Endothelial cell of umbilical vein (primary cell): ENCODE data around the gene ZBTB21. TPM values are rescaled to one million over a fixed set of nuclear protein-coding genes. Genes with fewer than 3 reads are reported as not detected.

Source experiments
- BruUV-seq: library from RNA; stranded (reverse); fragments of 400-500 nt; replicated peaks from 2 replicates; lab custom pipeline; 2021; lab: Mats Ljungman, UMichigan
- CTCF ChIA-PET: fragments of 300-600, 350-600 bp; sonication (Branson Sonifier 250); formaldehyde crosslinking; loops from one replicate; lab custom pipeline; 2021; ENCODE audit warnings: antibody characterized with exemption, inconsistent platforms; lab: Charles Lee
- POLR2A ChIA-PET: fragments of 300-600, 350-600 bp; sonication (Branson Sonifier 250); formaldehyde crosslinking; loops from one replicate; lab custom pipeline; 2021; ENCODE audit warnings: antibody characterized with exemption, inconsistent platforms; lab: Charles Lee
- DNase-seq: peaks from one replicate; pipeline ENCODE4 v3.0.0-alpha.2; 2011; ENCODE audit warnings: low read depth, low spot score
- FAIRE-seq: peaks from 2 replicates; lab custom pipeline; 2011; peaks lifted over from hg19 to GRCh38; lab: Jason Lieb, UNC
- H2AFZ ChIP-seq: 2 replicates; pipeline ENCODE4 v1.6.0; 2012; ENCODE audit warnings: low read depth, low read length, control low read depth, inconsistent platforms
- H3K27ac ChIP-seq: 2 replicates; pipeline ENCODE4 v1.5.1; 2011; ENCODE audit warnings: low read depth, mild to moderate bottlenecking, control low read depth, low read length, moderate library complexity; ENCODE audit not compliant: insufficient read depth
- H3K27me3 ChIP-seq, 2 experiments: 2 replicates each; pipeline versions ENCODE4 v1.6.0 to v1.6.1; 2011; ENCODE audit warnings: low read length in 2 of 2, mixed read lengths in 1 of 2; ENCODE audit not compliant: control insufficient read depth in 2 of 2, insufficient read depth in 2 of 2
- H3K36me3 ChIP-seq, 2 experiments: 2 replicates in 1 of 2; 3 replicates in 1 of 2; pipeline ENCODE4 v1.5.1; 2011; ENCODE audit warnings: low read length in 2 of 2, mild to moderate bottlenecking in 1 of 2, moderate library complexity in 1 of 2; ENCODE audit not compliant: control insufficient read depth in 2 of 2, insufficient read depth in 2 of 2; ENCODE audit errors: extremely low read depth in 1 of 2
- H3K4me1 ChIP-seq: 3 replicates; pipeline ENCODE4 v1.5.1; 2011; ENCODE audit warnings: mild to moderate bottlenecking, low read length; ENCODE audit not compliant: control insufficient read depth, insufficient read depth; ENCODE audit errors: extremely low read depth
- H3K4me2 ChIP-seq: 2 replicates; pipeline ENCODE4 v1.6.1; 2011; ENCODE audit warnings: low read length, control low read depth, mixed read lengths; ENCODE audit not compliant: insufficient read depth
- H3K4me3 ChIP-seq, 3 experiments: fragments of 200-600 bp in 1 of 3; sonication (generic), shearing (Covaris generic) in 1 of 3; replicated peaks in 1 of 3; 2 replicates each; pipeline ENCODE4 v1.5.1; 2011 to 2016; ENCODE audit warnings: control low read depth in 3 of 3, low read length in 3 of 3, mild to moderate bottlenecking in 2 of 3, inconsistent platforms in 1 of 3, low read depth in 1 of 3, moderate library complexity in 1 of 3; ENCODE audit not compliant: insufficient read depth in 1 of 3
- H3K79me2 ChIP-seq: 2 replicates; pipeline ENCODE4 v1.6.0; 2012; ENCODE audit warnings: low read length, inconsistent platforms; ENCODE audit not compliant: control insufficient read depth, insufficient read depth
- H3K9ac ChIP-seq: replicated peaks from 2 replicates; pipeline ENCODE3; 2011; ENCODE audit warnings: low read length, control low read depth; ENCODE audit not compliant: insufficient read depth; ENCODE audit errors: extremely low read depth
- H3K9me1 ChIP-seq: replicated peaks from 3 replicates; pipeline ENCODE4 v1.6.0; 2011; ENCODE audit warnings: mild to moderate bottlenecking, low read length; ENCODE audit not compliant: control insufficient read depth, insufficient read depth; ENCODE audit errors: extremely low read depth
- H3K9me3 ChIP-seq: replicated peaks from 2 replicates; pipeline ENCODE4 v1.5.1; 2012; ENCODE audit warnings: low read length, inconsistent platforms; ENCODE audit not compliant: control insufficient read depth, insufficient read depth
- H4K20me1 ChIP-seq: replicated peaks from 2 replicates; pipeline ENCODE3; 2011; ENCODE audit warnings: mild to moderate bottlenecking, low read length; ENCODE audit not compliant: control insufficient read depth, insufficient read depth; ENCODE audit errors: extremely low read depth
- CTCF ChIP-seq, 2 donors: IDR thresholded peaks; 1 replicate in 1 of 2; 2 replicates in 1 of 2; pipeline ENCODE4 v1.5.1; 2011; ENCODE audit warnings: low read length in 2 of 2, mild to moderate bottlenecking in 2 of 2, moderate library complexity in 2 of 2, control low read depth in 1 of 2, inconsistent platforms in 1 of 2, low read depth in 1 of 2; ENCODE audit not compliant: insufficient read depth in 1 of 2; ENCODE audit errors: extremely low read depth in 1 of 2
- EZH2 ChIP-seq: IDR thresholded peaks from 2 replicates; pipeline ENCODE4 v1.6.1; 2012; ENCODE audit warnings: borderline replicate concordance, low read depth, mild to moderate bottlenecking, moderate library complexity, low read length, inconsistent platforms; ENCODE audit not compliant: severe bottlenecking
- FOS ChIP-seq: IDR thresholded peaks from 2 replicates; pipeline ENCODE4 v1.6.1; 2011; ENCODE audit warnings: mild to moderate bottlenecking, low read length, moderate library complexity, borderline replicate concordance; ENCODE audit not compliant: insufficient read depth
- GATA2 ChIP-seq: IDR thresholded peaks from 2 replicates; pipeline ENCODE4 v1.7.0; 2011; ENCODE audit warnings: low read depth, mild to moderate bottlenecking, moderate library complexity, mixed read lengths, low read length; ENCODE audit not compliant: insufficient read length, insufficient read depth
- JUN ChIP-seq: IDR thresholded peaks from 2 replicates; pipeline ENCODE4 v1.6.1; 2011; ENCODE audit warnings: borderline replicate concordance, low read depth; ENCODE audit not compliant: insufficient read length, insufficient read depth
- MAX ChIP-seq: IDR thresholded peaks from 2 replicates; pipeline ENCODE4 v1.6.1; 2011; ENCODE audit not compliant: insufficient read depth, insufficient read length
- MYC ChIP-seq: IDR thresholded peaks from one replicate; pipeline ENCODE4 v1.6.1; 2011; ENCODE audit warnings: mild to moderate bottlenecking, low read depth, low read length
- POLR2A ChIP-seq: IDR thresholded peaks from 2 replicates; pipeline ENCODE4 v1.6.1; 2012; ENCODE audit warnings: low read depth, mild to moderate bottlenecking, control low read depth, low read length
- POLR2AphosphoS5 ChIP-seq: IDR thresholded peaks from 2 replicates; pipeline ENCODE4 v1.6.1; 2012; ENCODE audit warnings: low read depth, mild to moderate bottlenecking, control low read depth, low read length, moderate library complexity; ENCODE audit not compliant: insufficient read depth
- dilution Hi-C: fragments of 300-500 bp; cut with MboI; formaldehyde crosslinking; loops from one replicate; pipeline ENCODE4 v1.15.0; 2019; ENCODE audit warnings: low sequenced_read_pairs; ENCODE audit not compliant: extremely low pct_ligation_motif_present
- intact Hi-C: fragments of 100-400 bp; cut with micrococcal nuclease; formaldehyde crosslinking; loops from one replicate; pipeline ENCODE4 v1.10.0; 2022
- polyA plus RNA-seq, 4 experiments: library from polyadenylated mRNA; depleted of rRNA in 3 of 4; stranded (reverse) in 3 of 4; unstranded in 1 of 4; fragments of >200 nt; gene quantifications; 2 replicates each; pipeline versions ENCODE4 v1.2.1 to v1.2.3, GENCODE V29; 2011 to 2012; ENCODE audit warnings: missing spikeins in 1 of 4
- total RNA-seq: library from RNA; stranded (reverse); gene quantifications from 2 replicates; pipeline ENCODE4 v1.2.3, GENCODE V29; 2021

Gene ZBTB21
- total and polyA plus RNA-seq, 2 donors (not counting 3 experiments of a cell fraction or from before 2014, with no cell fraction given), result 2.8 to 12.4 TPM

- no TSS peak for BruUV-seq
- dilution Hi-C loops (no loop called here), intact Hi-C loops (no loop called here)
- Histone ChIP-seq H3K4me1 (peaks cover 5% of the 10 kb centered on the region), H3K4me3 (no peak overlapping the region), H3K79me2 (no peaks in the 10 kb centered on the region), H4K20me1 (no peaks in the 10 kb centered on the region), H3K9me1 (no peaks in the 10 kb centered on the region), H3K27me3 (peaks cover 0 to 5% of the 10 kb centered on the region in 2 experiments), H3K36me3 (no peaks in the 10 kb centered on the region), H3K9ac (no peak overlapping the region), H2AFZ (no peak overlapping the region), H3K27ac (no peak overlapping the region), H3K9me3 (no peaks in the 10 kb centered on the region), H3K4me2 (no peak overlapping the region)
- TF ChIP-seq POLR2A, result no peak
- no peak for TF ChIP-seq CTCF (IDR thresholded peaks at IDR 0.05; ENCODE audit: extremely low read depth in 1 of 2, insufficient read depth in 1 of 2, low read depth in 1 of 2, low read length in 2 of 2)
- TF ChIP-seq POLR2AphosphoS5, result no peak
- no peak for TF ChIP-seq MYC
- TF ChIP-seq MAX, result no peak
- no peak for TF ChIP-seq JUN
- TF ChIP-seq EZH2, result no peak
- TF ChIP-seq FOS, result no peak
- TF ChIP-seq GATA2, result no peak
- FAIRE-seq (no peak), DNase-seq (no peak)
- POLR2A ChIA-PET, result no interaction called here
- CTCF ChIA-PET, result interaction anchor here (1.2 kb wide), 1 partner anchor 89 kb away, joined by 3 read pairs; no protein-coding TSS in a partner anchor
Observed at GRCh38 chr21:42027822-42028765, 17.9 kb upstream of the ZBTB21 start.
